Measurements from ENCODE around the gene IL21R. TPM values are rescaled to one million over a fixed set of nuclear protein-coding genes. Genes with fewer than 3 reads are reported as not detected.

IL21R gene
- total and polyA plus RNA-seq, 9 of the 15 experiments (the other 6 are each of a cell fraction or from before 2014, with no cell fraction given): 0.04 to 0.34 (median 0.18) TPM; not detected in 1

DNA sequence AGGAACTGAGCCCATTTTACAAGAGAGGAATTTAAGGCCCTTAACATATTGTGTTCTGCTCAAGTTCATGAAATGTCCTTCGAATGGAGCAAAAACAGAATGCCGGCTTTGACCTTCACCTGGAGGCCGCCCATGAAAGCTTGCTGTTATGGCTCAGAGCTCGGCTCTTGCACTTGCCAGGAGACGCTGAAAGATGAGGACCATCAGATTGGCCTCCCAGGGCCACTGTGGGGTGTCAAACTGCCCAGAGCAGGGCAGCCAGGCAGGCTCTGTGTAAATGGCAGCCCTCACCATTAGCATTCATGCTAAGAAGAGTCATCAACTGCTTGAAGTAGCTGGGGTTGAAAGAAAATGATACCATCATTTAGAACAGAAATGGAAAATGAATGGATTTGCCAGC lies 39.3 kb downstream of the IL21R start:
- H3K36me3 ChIP-seq (ENCODE audit: control insufficient read depth, insufficient read depth, low read length): no peaks in the 10 kb centered on the region
- peaks cover 0 to 9% of the 10 kb centered on the region in 2 experiments; a peak in 2 of 5 replicates for H3K27me3 ChIP-seq (ENCODE audit: control insufficient read depth in 2 of 2, insufficient read depth in 2 of 2, low read length in 2 of 2)
- CTCF ChIA-PET (ENCODE audit: low intra/inter-chr PET ratio): no interaction called here
- no peak overlapping the region for H3K27ac ChIP-seq (ENCODE audit: extremely low read depth, low read depth, low read length)
- H3K9ac ChIP-seq (ENCODE audit: insufficient read depth in 1 of 2, low read depth in 2 of 2, low read length in 2 of 2): no peak overlapping the region
- 0 out of 2 replicates have a peak, but pooled peaks cover 4% of the 10 kb centered on the region for H3K9me3 ChIP-seq (replicated peaks; ENCODE audit: control insufficient read depth, insufficient read depth, low read depth, low read length)
- no peak overlapping the region for H2AFZ ChIP-seq (ENCODE audit: low read depth, low read length)
- no peaks in the 10 kb centered on the region for H3K9me1 ChIP-seq (ENCODE audit: control insufficient read depth, insufficient read depth, low read length)
- in situ Hi-C loops (cut with MboI): no loop called here
- no peak overlapping the region for H3K4me3 ChIP-seq
- H4K20me1 ChIP-seq (replicated peaks; ENCODE audit: control insufficient read depth, insufficient read depth, low read length): no peaks in the 10 kb centered on the region
- no peaks in the 10 kb centered on the region for H3K4me1 ChIP-seq (replicated peaks in 1 of 2; ENCODE audit: control insufficient read depth in 2 of 2, insufficient read depth in 2 of 2, low read length in 2 of 2)
- intact Hi-C loops (cut with micrococcal nuclease): no loop called here
- no peak overlapping the region for H3K4me2 ChIP-seq (ENCODE audit: insufficient read depth, low read length)
- no peak for FAIRE-seq
- no peak for DNase-seq (ENCODE audit: extremely low read depth in 1 of 4, low spot score in 3 of 4)
- 8% methylated on average over 5 of the region's 5 CpGs for WGBS (ENCODE audit: insufficient coverage, low coverage, missing lambda C conversion rate)
- no TSS peak for BruUV-seq (replicated peaks)
- H3K79me2 ChIP-seq (ENCODE audit: control insufficient read depth, insufficient read depth, low read length): no peaks in the 10 kb centered on the region
- ATAC-seq: no peak
- no peak for TF ChIP-seq HNRNPK (IDR thresholded peaks at IDR 0.05; ENCODE audit: low read depth, low read length, poor library complexity, severe bottlenecking)
- POLR2A ChIA-PET: interaction anchor here (1.9 kb wide), 1 partner anchor 10 kb away, joined by 6 read pairs; no protein-coding TSS in a partner anchor

GRCh38 chr16:27441998-27442397 lies 40.0 kb downstream of the IL21R start:
- in situ Hi-C loops (cut with MboI): no loop called here
- no peak for ATAC-seq
- Histone ChIP-seq H3K4me2 (ENCODE audit: insufficient read depth, low read length) (no peak overlapping the region), H3K27ac (ENCODE audit: extremely low read depth, low read depth, low read length) (no peak overlapping the region), H3K79me2 (ENCODE audit: control insufficient read depth, insufficient read depth, low read length) (no peaks in the 10 kb centered on the region), H3K9me1 (ENCODE audit: control insufficient read depth, insufficient read depth, low read length) (no peaks in the 10 kb centered on the region), H4K20me1 (replicated peaks; ENCODE audit: control insufficient read depth, insufficient read depth, low read length) (no peaks in the 10 kb centered on the region), H3K36me3 (ENCODE audit: control insufficient read depth, insufficient read depth, low read length) (no peaks in the 10 kb centered on the region), H3K4me1 (replicated peaks in 1 of 2; ENCODE audit: control insufficient read depth in 2 of 2, insufficient read depth in 2 of 2, low read length in 2 of 2) (no peaks in the 10 kb centered on the region), H3K9ac (ENCODE audit: insufficient read depth in 1 of 2, low read depth in 2 of 2, low read length in 2 of 2) (no peak overlapping the region), H2AFZ (ENCODE audit: low read depth, low read length) (no peak overlapping the region), H3K9me3 (replicated peaks; ENCODE audit: control insufficient read depth, insufficient read depth, low read depth, low read length) (0 out of 2 replicates have a peak, but pooled peaks cover 4% of the 10 kb centered on the region), H3K4me3 (no peak overlapping the region), H3K27me3 (ENCODE audit: control insufficient read depth in 2 of 2, insufficient read depth in 2 of 2, low read length in 2 of 2) (peaks cover 0 to 9% of the 10 kb centered on the region in 2 experiments; a peak in 2 of 5 replicates)
- ChIA-PET POLR2A (interaction anchor here (1.9 kb wide), 1 partner anchor 11 kb away, joined by 6 read pairs; no protein-coding TSS in a partner anchor), CTCF (ENCODE audit: low intra/inter-chr PET ratio) (no interaction called here)
- 8% methylated on average over 8 of the region's 8 CpGs for WGBS (ENCODE audit: insufficient coverage, low coverage, missing lambda C conversion rate)
- BruUV-seq (replicated peaks): no TSS peak
- intact Hi-C loops (cut with micrococcal nuclease): no loop called here
- no peak for FAIRE-seq
- DNase-seq (ENCODE audit: extremely low read depth in 1 of 4, low spot score in 3 of 4): no peak
- TF ChIP-seq PHB2 (IDR thresholded peaks at IDR 0.05; ENCODE audit: low read depth): no peak
- no peak for TF ChIP-seq IFI16 (CRISPR knock-in tag; IDR thresholded peaks at IDR 0.05)
- TF ChIP-seq ZNF778 (CRISPR knock-in tag; IDR thresholded peaks at IDR 0.05): no peak
- TF ChIP-seq NFYB (IDR thresholded peaks at IDR 0.05; ENCODE audit: extremely low read depth, insufficient read length): no peak
- TF ChIP-seq POLR3A (IDR thresholded peaks at IDR 0.05; ENCODE audit: borderline replicate concordance, extremely low read depth, insufficient read depth, insufficient read length): no peak
- no peak for TF ChIP-seq JUNB (CRISPR knock-in tag; conservative IDR thresholded peaks at IDR 0.05)
- TF ChIP-seq ZNF785 (CRISPR knock-in tag; IDR thresholded peaks at IDR 0.05): no peak
- no peak for TF ChIP-seq ZNF41 (CRISPR knock-in tag; conservative IDR thresholded peaks at IDR 0.05)
- no peak for TF ChIP-seq FOXM1 (IDR thresholded peaks at IDR 0.05; ENCODE audit: low read depth)
- TF ChIP-seq FOXM1 (CRISPR knock-in tag; IDR thresholded peaks at IDR 0.05; ENCODE audit: low read depth): no peak
- TF ChIP-seq SLC30A9 (CRISPR knock-in tag; IDR thresholded peaks at IDR 0.05): no peak
- TF ChIP-seq, protein P1, sequence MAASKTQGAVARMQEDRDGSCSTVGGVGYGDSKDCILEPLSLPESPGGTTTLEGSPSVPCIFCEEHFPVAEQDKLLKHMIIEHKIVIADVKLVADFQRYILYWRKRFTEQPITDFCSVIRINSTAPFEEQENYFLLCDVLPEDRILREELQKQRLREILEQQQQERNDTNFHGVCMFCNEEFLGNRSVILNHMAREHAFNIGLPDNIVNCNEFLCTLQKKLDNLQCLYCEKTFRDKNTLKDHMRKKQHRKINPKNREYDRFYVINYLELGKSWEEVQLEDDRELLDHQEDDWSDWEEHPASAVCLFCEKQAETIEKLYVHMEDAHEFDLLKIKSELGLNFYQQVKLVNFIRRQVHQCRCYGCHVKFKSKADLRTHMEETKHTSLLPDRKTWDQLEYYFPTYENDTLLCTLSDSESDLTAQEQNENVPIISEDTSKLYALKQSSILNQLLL (CRISPR knock-in tag; IDR thresholded peaks at IDR 0.05; ENCODE audit: borderline replicate concordance): no peak
- no peak for TF ChIP-seq ZNF311 (CRISPR knock-in tag; IDR thresholded peaks at IDR 0.05)
- TF ChIP-seq FOXA3 (CRISPR knock-in tag; conservative IDR thresholded peaks at IDR 0.05 in 1 of 2, IDR thresholded peaks at IDR 0.05 in 1 of 2): no peak
